H1 (cell line): Measurements from ENCODE around the gene METTL21A. TPM values are rescaled to one million over a fixed set of nuclear protein-coding genes. Genes with fewer than 3 reads are reported as not detected.

ENCODE experiments used
- CBX5 ChIP-seq: fragments of 300-800, 300-1000 bp; sonication (generic); IDR thresholded peaks from 2 replicates; pipeline ENCODE4 v1.7.1; 2016; ENCODE audit warnings: antibody characterized with exemption, low read length, low read depth
- NRF1 ChIP-seq: IDR thresholded peaks from 2 replicates; pipeline ENCODE4 v1.6.1; 2011; ENCODE audit warnings: mild to moderate bottlenecking, low read depth, low read length, improper control_type of control experiment
- RBBP5 ChIP-seq: IDR thresholded peaks from 2 replicates; pipeline ENCODE4 v1.7.1; 2012; ENCODE audit warnings: low read depth, mild to moderate bottlenecking, inconsistent platforms, low read length, moderate library complexity, borderline replicate concordance
- YY1 ChIP-seq: IDR thresholded peaks from 2 replicates; pipeline ENCODE4 v1.6.1; 2011; ENCODE audit warnings: low read depth, mild to moderate bottlenecking, low read length
- polyA plus RNA-seq, 7 experiments: library from polyadenylated mRNA; depleted of rRNA in 3 of 7; stranded (reverse) in 5 of 7; unstranded in 2 of 7; fragments of >200 nt in 5 of 7; fragments of 200-250 nt in 2 of 7; gene quantifications; 1 replicate in 5 of 7; 2 replicates in 1 of 7; 4 replicates in 1 of 7; pipeline versions ENCODE4 v1.2.1 to v1.2.3, GENCODE V29; 2011 to 2013; ENCODE audit warnings: missing spikeins in 2 of 7, mixed read lengths in 2 of 7
- total RNA-seq: library from RNA; stranded (reverse); fragmentation: NEBNext Ultra II Directional; extraction: Animal tissue kit (Norgen Biotek cat#: 25700); gene quantifications from 2 replicates; pipeline ENCODE4 v1.2.1, GENCODE V29; 2021
- TF ChIP-seq, protein P1 (sequence below): IDR thresholded peaks from 2 replicates; pipeline ENCODE4 v1.6.1; 2011; ENCODE audit warnings: low read depth, mild to moderate bottlenecking, low read length; ENCODE audit not compliant: insufficient read depth

The METTL21A gene
- total and polyA plus RNA-seq, 2 of the 8 experiments (the other 6 are each of a cell fraction or from before 2014, with no cell fraction given): 36.2 to 55.0 TPM

- TF ChIP-seq RBBP5 (no peak), CBX5 (no peak), NRF1 (no peak), YY1 (no peak)
- TF ChIP-seq, protein P1, sequence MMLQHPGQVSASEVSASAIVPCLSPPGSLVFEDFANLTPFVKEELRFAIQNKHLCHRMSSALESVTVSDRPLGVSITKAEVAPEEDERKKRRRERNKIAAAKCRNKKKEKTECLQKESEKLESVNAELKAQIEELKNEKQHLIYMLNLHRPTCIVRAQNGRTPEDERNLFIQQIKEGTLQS: no peak
Measured at GRCh38 chr2:207630491-207630890, 5.3 kb upstream of the METTL21A start (continued).
